ENCODE data around the gene FBRSL1. TPM values are rescaled to one million over a fixed set of nuclear protein-coding genes. Genes with fewer than 3 reads are reported as not detected.
A peak's percentile ranks its signal among the peaks of the same experiment; 100 is the strongest.

FBRSL1 gene
- total and polyA plus RNA-seq, 9 of the 15 experiments (the other 6 are each of a cell fraction or from before 2014, with no cell fraction given) = 0.24 to 129 (median 7.3) TPM

GRCh38 chr12:132543298-132544079 lies 53.5 kb downstream of the FBRSL1 start:
- Histone ChIP-seq H3K9me3 (replicated peaks; ENCODE audit: control insufficient read depth, insufficient read depth, low read depth, low read length) (no peaks in the 10 kb centered on the region), H3K9me1 (ENCODE audit: control insufficient read depth, insufficient read depth, low read length) (no peaks in the 10 kb centered on the region), H3K4me1 (replicated peaks in 1 of 2; ENCODE audit: control insufficient read depth in 2 of 2, insufficient read depth in 2 of 2, low read length in 2 of 2) (peaks cover 0 to 51% of the 10 kb centered on the region in 2 experiments; a peak in 3 of 5 replicates), H3K4me3 (no peak overlapping the region), H3K79me2 (ENCODE audit: control insufficient read depth, insufficient read depth, low read length) (no peaks in the 10 kb centered on the region), H3K4me2 (ENCODE audit: insufficient read depth, low read length) (no peak overlapping the region), H3K9ac (ENCODE audit: insufficient read depth in 1 of 2, low read depth in 2 of 2, low read length in 2 of 2) (no peak overlapping the region), H4K20me1 (replicated peaks; ENCODE audit: control insufficient read depth, insufficient read depth, low read length) (peaks cover 32% of the 10 kb centered on the region), H3K27me3 (ENCODE audit: control insufficient read depth in 2 of 2, insufficient read depth in 2 of 2, low read length in 2 of 2) (no peaks in the 10 kb centered on the region; a peak in 1 of 5 replicates), H3K27ac (ENCODE audit: extremely low read depth, low read depth, low read length) (no peak overlapping the region), H2AFZ (ENCODE audit: low read depth, low read length) (no peak overlapping the region), H3K36me3 (ENCODE audit: control insufficient read depth, insufficient read depth, low read length) (no peaks in the 10 kb centered on the region)
- in situ Hi-C loops (cut with MboI) = no loop called here
- WGBS (ENCODE audit: insufficient coverage, low coverage, missing lambda C conversion rate) = 37% methylated on average over 24 of the region's 27 CpGs
- ChIA-PET CTCF (ENCODE audit: low intra/inter-chr PET ratio) (no interaction called here), POLR2A (interaction anchor here (0.5 kb wide), 1 partner anchor 24 kb away, joined by 3 read pairs; no protein-coding TSS in a partner anchor)
- DNase-seq (ENCODE audit: extremely low read depth in 1 of 4, low spot score in 3 of 4) (peak in 1 of 4 experiments; percentile 29), ATAC-seq (peak; percentile 29; the same call in 2 of the 3 replicates), FAIRE-seq (no peak)
- intact Hi-C loops (cut with micrococcal nuclease) = no loop called here
- no TSS peak for BruUV-seq (replicated peaks)
- TF ChIP-seq ZNF436 (CRISPR knock-in tag; IDR thresholded peaks at IDR 0.05) = no peak
- TF ChIP-seq POLR2H (tag; IDR thresholded peaks at IDR 0.05; ENCODE audit: low read depth) = no peak
- TF ChIP-seq BRD4 (IDR thresholded peaks at IDR 0.05) = no peak
- TF ChIP-seq ESRRB (CRISPR knock-in tag; IDR thresholded peaks at IDR 0.05; ENCODE audit: borderline replicate concordance) = no peak
- TF ChIP-seq NR3C1 (CRISPR knock-in tag; IDR thresholded peaks at IDR 0.05) = no peak
- TF ChIP-seq PREB (CRISPR knock-in tag; IDR thresholded peaks at IDR 0.05) = no peak
- TF ChIP-seq, protein P1, sequence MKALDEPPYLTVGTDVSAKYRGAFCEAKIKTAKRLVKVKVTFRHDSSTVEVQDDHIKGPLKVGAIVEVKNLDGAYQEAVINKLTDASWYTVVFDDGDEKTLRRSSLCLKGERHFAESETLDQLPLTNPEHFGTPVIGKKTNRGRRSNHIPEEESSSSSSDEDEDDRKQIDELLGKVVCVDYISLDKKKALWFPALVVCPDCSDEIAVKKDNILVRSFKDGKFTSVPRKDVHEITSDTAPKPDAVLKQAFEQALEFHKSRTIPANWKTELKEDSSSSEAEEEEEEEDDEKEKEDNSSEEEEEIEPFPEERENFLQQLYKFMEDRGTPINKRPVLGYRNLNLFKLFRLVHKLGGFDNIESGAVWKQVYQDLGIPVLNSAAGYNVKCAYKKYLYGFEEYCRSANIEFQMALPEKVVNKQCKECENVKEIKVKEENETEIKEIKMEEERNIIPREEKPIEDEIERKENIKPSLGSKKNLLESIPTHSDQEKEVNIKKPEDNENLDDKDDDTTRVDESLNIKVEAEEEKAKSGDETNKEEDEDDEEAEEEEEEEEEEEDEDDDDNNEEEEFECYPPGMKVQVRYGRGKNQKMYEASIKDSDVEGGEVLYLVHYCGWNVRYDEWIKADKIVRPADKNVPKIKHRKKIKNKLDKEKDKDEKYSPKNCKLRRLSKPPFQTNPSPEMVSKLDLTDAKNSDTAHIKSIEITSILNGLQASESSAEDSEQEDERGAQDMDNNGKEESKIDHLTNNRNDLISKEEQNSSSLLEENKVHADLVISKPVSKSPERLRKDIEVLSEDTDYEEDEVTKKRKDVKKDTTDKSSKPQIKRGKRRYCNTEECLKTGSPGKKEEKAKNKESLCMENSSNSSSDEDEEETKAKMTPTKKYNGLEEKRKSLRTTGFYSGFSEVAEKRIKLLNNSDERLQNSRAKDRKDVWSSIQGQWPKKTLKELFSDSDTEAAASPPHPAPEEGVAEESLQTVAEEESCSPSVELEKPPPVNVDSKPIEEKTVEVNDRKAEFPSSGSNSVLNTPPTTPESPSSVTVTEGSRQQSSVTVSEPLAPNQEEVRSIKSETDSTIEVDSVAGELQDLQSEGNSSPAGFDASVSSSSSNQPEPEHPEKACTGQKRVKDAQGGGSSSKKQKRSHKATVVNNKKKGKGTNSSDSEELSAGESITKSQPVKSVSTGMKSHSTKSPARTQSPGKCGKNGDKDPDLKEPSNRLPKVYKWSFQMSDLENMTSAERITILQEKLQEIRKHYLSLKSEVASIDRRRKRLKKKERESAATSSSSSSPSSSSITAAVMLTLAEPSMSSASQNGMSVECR (CRISPR knock-in tag; IDR thresholded peaks at IDR 0.05) = no peak
- TF ChIP-seq ZSCAN32 (CRISPR knock-in tag; IDR thresholded peaks at IDR 0.05) = no peak
- TF ChIP-seq PHF20 (IDR thresholded peaks at IDR 0.05; ENCODE audit: partially characterized antibody) = no peak
- no peak for TF ChIP-seq RNF2 (IDR thresholded peaks at IDR 0.05)
- TF ChIP-seq, protein P2, sequence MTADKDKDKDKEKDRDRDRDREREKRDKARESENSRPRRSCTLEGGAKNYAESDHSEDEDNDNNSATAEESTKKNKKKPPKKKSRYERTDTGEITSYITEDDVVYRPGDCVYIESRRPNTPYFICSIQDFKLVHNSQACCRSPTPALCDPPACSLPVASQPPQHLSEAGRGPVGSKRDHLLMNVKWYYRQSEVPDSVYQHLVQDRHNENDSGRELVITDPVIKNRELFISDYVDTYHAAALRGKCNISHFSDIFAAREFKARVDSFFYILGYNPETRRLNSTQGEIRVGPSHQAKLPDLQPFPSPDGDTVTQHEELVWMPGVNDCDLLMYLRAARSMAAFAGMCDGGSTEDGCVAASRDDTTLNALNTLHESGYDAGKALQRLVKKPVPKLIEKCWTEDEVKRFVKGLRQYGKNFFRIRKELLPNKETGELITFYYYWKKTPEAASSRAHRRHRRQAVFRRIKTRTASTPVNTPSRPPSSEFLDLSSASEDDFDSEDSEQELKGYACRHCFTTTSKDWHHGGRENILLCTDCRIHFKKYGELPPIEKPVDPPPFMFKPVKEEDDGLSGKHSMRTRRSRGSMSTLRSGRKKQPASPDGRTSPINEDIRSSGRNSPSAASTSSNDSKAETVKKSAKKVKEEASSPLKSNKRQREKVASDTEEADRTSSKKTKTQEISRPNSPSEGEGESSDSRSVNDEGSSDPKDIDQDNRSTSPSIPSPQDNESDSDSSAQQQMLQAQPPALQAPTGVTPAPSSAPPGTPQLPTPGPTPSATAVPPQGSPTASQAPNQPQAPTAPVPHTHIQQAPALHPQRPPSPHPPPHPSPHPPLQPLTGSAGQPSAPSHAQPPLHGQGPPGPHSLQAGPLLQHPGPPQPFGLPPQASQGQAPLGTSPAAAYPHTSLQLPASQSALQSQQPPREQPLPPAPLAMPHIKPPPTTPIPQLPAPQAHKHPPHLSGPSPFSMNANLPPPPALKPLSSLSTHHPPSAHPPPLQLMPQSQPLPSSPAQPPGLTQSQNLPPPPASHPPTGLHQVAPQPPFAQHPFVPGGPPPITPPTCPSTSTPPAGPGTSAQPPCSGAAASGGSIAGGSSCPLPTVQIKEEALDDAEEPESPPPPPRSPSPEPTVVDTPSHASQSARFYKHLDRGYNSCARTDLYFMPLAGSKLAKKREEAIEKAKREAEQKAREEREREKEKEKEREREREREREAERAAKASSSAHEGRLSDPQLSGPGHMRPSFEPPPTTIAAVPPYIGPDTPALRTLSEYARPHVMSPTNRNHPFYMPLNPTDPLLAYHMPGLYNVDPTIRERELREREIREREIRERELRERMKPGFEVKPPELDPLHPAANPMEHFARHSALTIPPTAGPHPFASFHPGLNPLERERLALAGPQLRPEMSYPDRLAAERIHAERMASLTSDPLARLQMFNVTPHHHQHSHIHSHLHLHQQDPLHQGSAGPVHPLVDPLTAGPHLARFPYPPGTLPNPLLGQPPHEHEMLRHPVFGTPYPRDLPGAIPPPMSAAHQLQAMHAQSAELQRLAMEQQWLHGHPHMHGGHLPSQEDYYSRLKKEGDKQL (CRISPR knock-in tag; IDR thresholded peaks at IDR 0.05; ENCODE audit: borderline replicate concordance) = no peak
